ENCODE results near the gene STRA6. TPM values are rescaled to one million over a fixed set of nuclear protein-coding genes. Genes with fewer than 3 reads are reported as not detected.

STRA6 gene
- total and polyA plus RNA-seq, 10 donors, result 0.47 to 1.8 (median 0.96) TPM; not detected in 3

DNA sequence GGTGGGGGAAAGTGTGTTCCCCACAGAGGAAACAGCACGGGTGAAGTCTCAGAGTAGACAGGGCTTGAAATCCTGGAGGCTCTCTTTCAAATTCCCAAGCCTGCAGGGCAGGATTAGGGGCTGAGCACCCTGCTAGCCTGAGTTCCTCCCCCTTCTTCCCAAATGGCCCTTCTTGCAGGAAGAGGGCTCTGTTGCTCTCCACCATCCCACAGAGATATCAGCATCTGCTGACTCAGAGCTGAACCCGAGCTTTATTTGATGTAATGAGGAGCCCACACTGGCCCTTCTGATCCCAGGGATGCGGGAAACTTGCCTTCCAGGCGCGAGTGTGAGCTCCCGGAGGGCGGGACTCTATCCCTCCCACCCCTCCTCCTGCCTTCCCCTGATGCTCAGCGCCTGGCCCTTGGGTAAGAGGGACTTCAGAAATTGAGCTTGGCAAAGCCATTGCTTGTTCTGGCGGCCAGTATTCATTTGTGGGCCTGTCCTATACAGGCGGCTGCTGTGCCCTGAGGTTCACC, 1.4 kb upstream of the STRA6 start:
- no peak overlapping the region for H3K27ac ChIP-seq
- H3K27me3 ChIP-seq (replicated peaks in 1 of 7), result peaks cover 0 to 24% (median 0%) of the 10 kb centered on the region in 7 donors
- no peaks in the 10 kb centered on the region for H3K36me3 ChIP-seq
- intact Hi-C loops (cut with DNase I; ENCODE audit: low total_unique reads), result no loop called here
- 63 to 74% (median 72%) methylated on average over 10 of the region's 10 CpGs for WGBS, 5 donors
- no peaks in the 10 kb centered on the region for H3K9me3 ChIP-seq
- TF ChIP-seq, protein P1, sequence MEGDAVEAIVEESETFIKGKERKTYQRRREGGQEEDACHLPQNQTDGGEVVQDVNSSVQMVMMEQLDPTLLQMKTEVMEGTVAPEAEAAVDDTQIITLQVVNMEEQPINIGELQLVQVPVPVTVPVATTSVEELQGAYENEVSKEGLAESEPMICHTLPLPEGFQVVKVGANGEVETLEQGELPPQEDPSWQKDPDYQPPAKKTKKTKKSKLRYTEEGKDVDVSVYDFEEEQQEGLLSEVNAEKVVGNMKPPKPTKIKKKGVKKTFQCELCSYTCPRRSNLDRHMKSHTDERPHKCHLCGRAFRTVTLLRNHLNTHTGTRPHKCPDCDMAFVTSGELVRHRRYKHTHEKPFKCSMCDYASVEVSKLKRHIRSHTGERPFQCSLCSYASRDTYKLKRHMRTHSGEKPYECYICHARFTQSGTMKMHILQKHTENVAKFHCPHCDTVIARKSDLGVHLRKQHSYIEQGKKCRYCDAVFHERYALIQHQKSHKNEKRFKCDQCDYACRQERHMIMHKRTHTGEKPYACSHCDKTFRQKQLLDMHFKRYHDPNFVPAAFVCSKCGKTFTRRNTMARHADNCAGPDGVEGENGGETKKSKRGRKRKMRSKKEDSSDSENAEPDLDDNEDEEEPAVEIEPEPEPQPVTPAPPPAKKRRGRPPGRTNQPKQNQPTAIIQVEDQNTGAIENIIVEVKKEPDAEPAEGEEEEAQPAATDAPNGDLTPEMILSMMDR (IDR thresholded peaks at IDR 0.05 in 8 of 11, conservative IDR thresholded peaks at IDR 0.05 in 3 of 11), result no peak
- TF ChIP-seq POLR2A (IDR thresholded peaks at IDR 0.05), result no peak
- TF ChIP-seq POLR2AphosphoS5 (IDR thresholded peaks at IDR 0.05), result no peak
- no peak for DNase-seq
- peaks cover 0 to 45% (median 13%) of the 10 kb centered on the region in 6 donors for H3K4me1 ChIP-seq
- no peak overlapping the region for H3K4me3 ChIP-seq

DNA sequence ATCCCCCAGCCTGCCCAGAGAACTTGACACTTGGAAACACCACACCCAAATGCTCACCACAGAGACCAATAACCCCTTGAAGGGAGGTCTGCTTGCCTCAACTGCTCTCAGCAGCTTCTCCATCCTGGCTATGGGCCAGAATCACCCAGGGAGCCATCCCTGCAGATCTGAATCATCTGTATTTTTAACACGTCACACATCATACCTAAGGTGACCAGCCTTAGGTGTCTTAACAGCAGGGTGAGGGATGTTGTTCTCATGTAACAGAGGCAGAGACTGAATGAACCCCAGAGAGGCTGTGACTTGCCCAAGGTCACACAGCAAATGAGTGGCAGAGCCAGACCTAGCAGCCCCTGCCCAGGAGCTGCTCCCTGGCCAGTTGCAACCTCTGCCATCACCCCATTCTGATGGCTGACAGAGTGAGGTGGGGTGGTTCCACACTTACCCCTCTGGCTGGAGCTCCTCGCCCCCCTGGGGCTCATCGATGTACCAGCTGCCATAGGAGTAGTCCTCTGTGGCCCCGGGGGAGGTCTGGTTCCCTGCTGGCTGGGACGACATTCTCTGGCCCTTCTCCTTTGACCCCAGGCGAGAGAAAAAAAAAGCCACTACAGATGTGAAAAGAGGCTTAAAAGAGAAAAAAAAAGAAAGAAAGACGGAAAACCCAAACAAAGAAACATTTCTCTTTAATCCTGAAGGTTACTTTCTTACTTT, 722 bp downstream of the STRA6 start:
- Histone ChIP-seq H3K9me3 (no peaks in the 10 kb centered on the region), H3K4me1 (peaks cover 0 to 36% (median 12%) of the 10 kb centered on the region in 6 donors), H3K27ac (no peak overlapping the region), H3K4me3 (no peak overlapping the region), H3K27me3 (replicated peaks in 1 of 7) (peaks cover 0 to 14% (median 0%) of the 10 kb centered on the region in 7 donors), H3K36me3 (no peaks in the 10 kb centered on the region)
- whole genome bisulfite sequencing, 5 donors, result 49 to 69% (median 61%) methylated on average over 7 of the region's 7 CpGs
- intact Hi-C loops (cut with DNase I; ENCODE audit: low total_unique reads), result no loop called here
- no peak for DNase-seq
- TF ChIP-seq, protein P1 (IDR thresholded peaks at IDR 0.05 in 8 of 11, conservative IDR thresholded peaks at IDR 0.05 in 3 of 11), result no peak
- TF ChIP-seq POLR2AphosphoS5 (IDR thresholded peaks at IDR 0.05) (no peak), POLR2A (IDR thresholded peaks at IDR 0.05) (no peak)

DNA sequence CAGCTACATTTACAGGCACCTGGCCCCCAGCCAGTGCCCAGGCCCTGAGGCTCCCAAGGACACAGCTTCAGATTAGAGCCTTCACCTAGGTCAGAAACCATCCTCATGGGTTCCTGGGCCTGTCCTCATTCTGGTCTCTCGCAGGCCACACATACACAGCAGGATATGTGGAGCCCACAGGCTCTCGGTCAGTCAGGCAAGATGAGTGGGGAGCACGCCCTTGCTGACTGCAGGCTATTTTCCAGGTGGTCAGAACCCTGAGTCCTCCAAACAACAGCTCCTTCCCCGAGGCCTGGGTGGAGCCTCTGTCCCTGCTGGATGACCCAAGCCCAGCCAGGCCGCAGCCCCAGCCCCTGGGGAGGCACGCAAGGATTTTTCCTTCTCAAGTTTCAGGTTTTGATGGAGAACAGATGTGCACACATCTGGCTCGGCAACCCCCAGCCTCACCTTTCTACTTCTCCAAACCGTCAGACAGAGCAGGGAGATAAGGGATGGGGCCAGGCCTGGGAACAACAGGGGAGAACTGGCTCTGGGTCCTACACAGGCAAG, 1.6 kb downstream of the STRA6 start:
- WGBS, 5 donors, result 60 to 84% (median 73%) methylated on average over 5 to 8 of the region's 8 CpGs

More for the DNA sequence above, 1.6 kb downstream of the STRA6 start:
- no peak for DNase-seq
- no peak overlapping the region for H3K27ac ChIP-seq
- H3K4me1 ChIP-seq, result peaks cover 0 to 36% (median 14%) of the 10 kb centered on the region in 6 donors
- H3K4me3 ChIP-seq, result no peak overlapping the region
- no peaks in the 10 kb centered on the region for H3K9me3 ChIP-seq
- intact Hi-C loops (cut with DNase I; ENCODE audit: low total_unique reads), result no loop called here
- TF ChIP-seq POLR2AphosphoS5 (IDR thresholded peaks at IDR 0.05) (no peak), POLR2A (IDR thresholded peaks at IDR 0.05) (no peak)
- TF ChIP-seq, protein P1 (IDR thresholded peaks at IDR 0.05 in 8 of 11, conservative IDR thresholded peaks at IDR 0.05 in 3 of 11), result no peak
- no peaks in the 10 kb centered on the region for H3K36me3 ChIP-seq
- peaks cover 0 to 14% (median 0%) of the 10 kb centered on the region in 7 donors for H3K27me3 ChIP-seq (replicated peaks in 1 of 7)

All from spleen (tissue), 11 donors.